K562 (cell line): ENCODE data around the gene GPR4. TPM values are rescaled to one million over a fixed set of nuclear protein-coding genes. Genes with fewer than 3 reads are reported as not detected.

Source experiments
- ATAC-seq: fragments of 200-7000 bp; cut with Tn5 transposase; 3 replicates; pipeline ENCODE4 v1.9.1; 2020; ENCODE audit warnings: moderate library complexity
- BruUV-seq: library from RNA; stranded (reverse); fragments of 400-500 nt; replicated peaks from 2 replicates; lab custom pipeline; 2021; lab: Mats Ljungman, UMichigan
- CTCF ChIA-PET: fragments of 300-600 bp; formaldehyde crosslinking; extraction: SDS; loops from one replicate; lab custom pipeline; 2021; ENCODE audit warnings: low intra/inter-chr PET ratio; lab: Yijun Ruan, JAX
- POLR2A ChIA-PET: fragments of 300-600, 350-650 bp; sonication (Branson Sonifier 250); formaldehyde crosslinking; extraction: SDS; loops from one replicate; lab custom pipeline; 2021; ENCODE audit warnings: antibody characterized with exemption, inconsistent platforms; lab: Yijun Ruan, JAX
- DNase-seq, 4 experiments: peaks; one replicate each; pipeline versions ENCODE4 v3.0.0 to v3.0.0-alpha.2; 2011 to 2018; ENCODE audit warnings: low spot score in 3 of 4, mixed read lengths in 3 of 4; ENCODE audit errors: extremely low read depth in 1 of 4
- FAIRE-seq: peaks from 2 replicates; lab custom pipeline; 2011; peaks lifted over from hg19 to GRCh38; lab: Jason Lieb, UNC
- H2AFZ ChIP-seq: 2 replicates; pipeline ENCODE4 v1.6.0; 2011; ENCODE audit warnings: low read depth, low read length, control low read depth, inconsistent platforms
- H3K27ac ChIP-seq: fragments of 200-600 bp; 3 replicates; pipeline ENCODE4 v1.8.0; 2011; ENCODE audit warnings: low read depth, mild to moderate bottlenecking, control low read depth, inconsistent platforms, low read length, moderate library complexity, mixed read lengths; ENCODE audit errors: extremely low read depth
- H3K27me3 ChIP-seq, 2 experiments: fragments of 300-600 bp in 1 of 2; 2 replicates in 1 of 2; 3 replicates in 1 of 2; pipeline versions ENCODE4 v1.6.0 to v1.8.0; 2011; ENCODE audit warnings: inconsistent platforms in 2 of 2, low read length in 2 of 2, mild to moderate bottlenecking in 1 of 2, mixed read lengths in 1 of 2, moderate library complexity in 1 of 2; ENCODE audit not compliant: control insufficient read depth in 2 of 2, insufficient read depth in 2 of 2
- H3K36me3 ChIP-seq: fragments of 300-600 bp; 3 replicates; pipeline ENCODE4 v1.8.0; 2011; ENCODE audit warnings: mild to moderate bottlenecking, low read length, inconsistent platforms; ENCODE audit not compliant: control insufficient read depth, insufficient read depth
- H3K4me1 ChIP-seq, 2 experiments: fragments of 200-600 bp in 1 of 2; replicated peaks in 1 of 2; 2 replicates in 1 of 2; 3 replicates in 1 of 2; pipeline versions ENCODE4 v1.5.1 to v1.8.0; 2011; ENCODE audit warnings: inconsistent platforms in 2 of 2, low read length in 2 of 2, mild to moderate bottlenecking in 1 of 2, mixed read lengths in 1 of 2, moderate library complexity in 1 of 2; ENCODE audit not compliant: control insufficient read depth in 2 of 2, insufficient read depth in 2 of 2
- H3K4me2 ChIP-seq: 2 replicates; pipeline ENCODE4 v1.6.1; 2011; ENCODE audit warnings: low read length, control low read depth, inconsistent platforms, mixed read lengths; ENCODE audit not compliant: insufficient read depth
- H3K4me3 ChIP-seq: fragments of 200-600 bp; sonication (generic), shearing (Covaris generic); 2 replicates; pipeline ENCODE4 v1.5.1; 2016; ENCODE audit warnings: control low read depth, inconsistent platforms
- H3K79me2 ChIP-seq: fragments of 200-600 bp; 3 replicates; pipeline ENCODE4 v1.8.0; 2011; ENCODE audit warnings: low read length, inconsistent platforms; ENCODE audit not compliant: control insufficient read depth, insufficient read depth
- H3K9ac ChIP-seq, 2 experiments: 2 replicates each; pipeline versions ENCODE4 v1.6.0 to v1.6.1; 2011; ENCODE audit warnings: low read depth in 2 of 2, low read length in 2 of 2, control low read depth in 1 of 2, inconsistent platforms in 1 of 2, mild to moderate bottlenecking in 1 of 2, mixed read lengths in 1 of 2; ENCODE audit not compliant: insufficient read depth in 1 of 2
- H3K9me1 ChIP-seq: one replicate; pipeline ENCODE4 v1.6.0; 2011; ENCODE audit warnings: inconsistent platforms, mild to moderate bottlenecking, low read length, moderate library complexity; ENCODE audit not compliant: control insufficient read depth, insufficient read depth
- H3K9me3 ChIP-seq: replicated peaks from 2 replicates; pipeline ENCODE4 v1.5.1; 2011; ENCODE audit warnings: low read depth, low read length, inconsistent platforms; ENCODE audit not compliant: control insufficient read depth, insufficient read depth
- H4K20me1 ChIP-seq: replicated peaks from 2 replicates; pipeline ENCODE4 v1.6.1; 2011; ENCODE audit warnings: low read length, inconsistent platforms, mixed read lengths; ENCODE audit not compliant: control insufficient read depth, insufficient read depth
- ADNP ChIP-seq: fragments of 200-800 bp; sonication (Bioruptor generic); IDR thresholded peaks from 2 replicates; pipeline ENCODE4 v1.6.1; 2016; ENCODE audit warnings: missing genetic modification characterization, missing compliant biosample characterization
- BCOR ChIP-seq: fragments of 450-650 bp; IDR thresholded peaks from 2 replicates; pipeline ENCODE4 v1.6.1; 2016
- CBX1 ChIP-seq: sonication (generic); IDR thresholded peaks from 2 replicates; pipeline ENCODE4 v1.6.1; 2016; ENCODE audit warnings: antibody characterized with exemption, low read depth, mild to moderate bottlenecking
- E2F6 ChIP-seq, 2 experiments: IDR thresholded peaks; 2 replicates each; pipeline ENCODE4 v1.6.1; 2011; ENCODE audit warnings: borderline replicate concordance in 1 of 2, control low read depth in 1 of 2, low read depth in 1 of 2, low read length in 1 of 2, mild to moderate bottlenecking in 1 of 2, mixed read lengths in 1 of 2, moderate library complexity in 1 of 2; ENCODE audit not compliant: insufficient read depth in 1 of 2, insufficient read length in 1 of 2, poor library complexity in 1 of 2, severe bottlenecking in 1 of 2; ENCODE audit errors: extremely low read depth in 1 of 2
- HDAC2 ChIP-seq: fragments of 450-650 bp; IDR thresholded peaks from 2 replicates; pipeline ENCODE4 v1.6.1; 2016; ENCODE audit warnings: mild to moderate bottlenecking
- HNRNPLL ChIP-seq: fragments of 200-400 bp; formaldehyde crosslinking; IDR thresholded peaks from 2 replicates; pipeline ENCODE4 v1.6.1; 2017; ENCODE audit warnings: low read length, low read depth, mild to moderate bottlenecking; ENCODE audit not compliant: poor library complexity, severe bottlenecking
- IFI16 ChIP-seq: fragments of 250-450 bp; sonication (Bioruptor Pico); IDR thresholded peaks from 2 replicates; pipeline ENCODE4 v2.1.2; 2022; ENCODE audit warnings: mild to moderate bottlenecking, inconsistent platforms
- KDM1A ChIP-seq, 2 experiments: fragments of 450-650 bp; IDR thresholded peaks; 2 replicates each; pipeline ENCODE4 v1.6.1; 2016; ENCODE audit warnings: mild to moderate bottlenecking in 2 of 2
- MAX ChIP-seq: sonication (generic); formaldehyde crosslinking; IDR thresholded peaks from 2 replicates; pipeline ENCODE4 v1.9.0; 2022; ENCODE audit warnings: mild to moderate bottlenecking, missing genetic modification reagents
- PHB2 ChIP-seq: fragments of 450-650 bp; IDR thresholded peaks from 2 replicates; pipeline ENCODE4 v1.6.1; 2017; ENCODE audit warnings: low read depth
- POLR2A ChIP-seq: fragments of 450-650 bp; conservative IDR thresholded peaks from 2 replicates; pipeline ENCODE4 v1.6.1; 2016
- POLR2H ChIP-seq: IDR thresholded peaks from 2 replicates; pipeline ENCODE4 v1.6.1; 2016; ENCODE audit warnings: missing genetic modification characterization, low read depth, mild to moderate bottlenecking, control low read depth, missing compliant biosample characterization, moderate library complexity
- POU5F1 ChIP-seq: fragments of 150-350 bp; IDR thresholded peaks from 2 replicates; pipeline ENCODE4 v1.6.1; 2014; ENCODE audit warnings: borderline replicate concordance, low read length, low read depth, mild to moderate bottlenecking; ENCODE audit not compliant: partially characterized antibody
- RBM25 ChIP-seq: fragments of 200-400 bp; formaldehyde crosslinking; IDR thresholded peaks from 2 replicates; pipeline ENCODE4 v1.6.1; 2018; ENCODE audit warnings: low read length, low read depth, moderate library complexity; ENCODE audit not compliant: severe bottlenecking
- ZFP36 ChIP-seq: fragments of 150-350 bp; IDR thresholded peaks from 2 replicates; pipeline ENCODE4 v1.6.1; 2018; ENCODE audit warnings: low read length, low read depth; ENCODE audit not compliant: partially characterized antibody
- ZNF140 ChIP-seq: fragments of 250-450 bp; sonication (Bioruptor Pico); IDR thresholded peaks from 2 replicates; pipeline ENCODE4 v1.8.0; 2021; ENCODE audit warnings: moderate library complexity, mild to moderate bottlenecking, inconsistent platforms
- ZNF436 ChIP-seq: fragments of 250-450, 450-650 bp; sonication (Bioruptor Pico); formaldehyde crosslinking; IDR thresholded peaks from 2 replicates; pipeline ENCODE4 v1.7.0; 2020; ENCODE audit warnings: mild to moderate bottlenecking
- ZNF830 ChIP-seq: fragments of 250-450 bp; sonication (Bioruptor Pico); IDR thresholded peaks from 2 replicates; pipeline ENCODE4 v1.5.0; 2021; ENCODE audit warnings: mild to moderate bottlenecking
- WGBS: fragments of 100-300 bp; shearing (Covaris generic); methylation state at CpG from one replicate; pipeline ENCODE4 v1.1.6; 2016; ENCODE audit warnings: low coverage, mixed read lengths; ENCODE audit not compliant: insufficient coverage; ENCODE audit errors: missing lambda C conversion rate; 5-methylcytosine and 5-hydroxymethylcytosine counted together
- in situ Hi-C: fragments of 300-500 bp; cut with MboI; formaldehyde crosslinking; loops from 4 replicates; pipeline ENCODE4 v1.15.0; 2018; ENCODE audit warnings: inconsistent platforms, mixed read lengths
- intact Hi-C: fragments of 100-400 bp; cut with micrococcal nuclease; formaldehyde crosslinking; loops from 2 replicates; pipeline ENCODE4 v1.14.2; 2022
- polyA plus RNA-seq, 8 experiments: library from polyadenylated mRNA; depleted of rRNA in 4 of 8; stranded (reverse) in 5 of 8; unstranded in 3 of 8; fragments of >200 nt; fragmentation: Nextera tagmentation in 2 of 8; fragmentation: Illumina TruSeq in 1 of 8; extraction: Ambion mirVana in 2 of 8; extraction: Trizol in 1 of 8; gene quantifications; 2 replicates each; pipeline versions ENCODE4 v1.2.1 to v1.2.3, GENCODE V29; 2011 to 2014; ENCODE audit warnings: inconsistent platforms in 1 of 8, missing spikeins in 1 of 8
- total RNA-seq, 7 experiments: library from RNA; depleted of rRNA in 6 of 7; stranded (reverse); fragments of >200 nt in 6 of 7; fragmentation: Illumina TruSeq in 2 of 7; extraction: Trizol in 2 of 7; gene quantifications; 2 replicates each; pipeline versions ENCODE4 v1.2.1 to v1.2.3, GENCODE V29; 2011 to 2021; ENCODE audit warnings: low replicate concordance in 1 of 7
- TF ChIP-seq, protein P1 (sequence below): fragments of 450-650 bp; formaldehyde crosslinking; IDR thresholded peaks from 2 replicates; pipeline ENCODE4 v1.4.0; 2022; ENCODE audit warnings: mild to moderate bottlenecking, moderate library complexity

Gene GPR4
- total and polyA plus RNA-seq, 9 of the 15 experiments (the other 6 are each of a cell fraction or from before 2014, with no cell fraction given): 0.03 to 0.09 (median 0.04) TPM; not detected in 5

DNA sequence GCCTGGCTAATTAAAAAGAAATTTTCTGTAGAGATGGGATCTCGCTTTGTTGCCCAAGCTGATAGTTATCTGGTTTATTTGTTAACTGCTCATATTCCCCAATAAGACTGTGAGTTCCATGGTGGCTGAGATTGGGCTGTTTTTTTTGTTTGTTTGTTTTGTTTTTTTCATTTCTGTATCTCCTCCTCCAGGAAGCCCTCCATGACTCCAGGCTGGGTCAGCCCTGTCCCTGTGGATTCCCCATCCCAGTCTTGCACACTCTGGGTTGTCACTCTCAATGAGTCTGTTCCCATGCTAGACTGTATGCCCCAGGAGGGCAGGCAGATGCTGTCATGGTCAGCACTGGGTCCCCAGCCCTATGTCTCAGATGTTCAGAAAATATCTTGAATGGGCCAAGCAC, 34.3 kb upstream of the GPR4 start:
- CTCF ChIA-PET: no interaction called here
- no peak for TF ChIP-seq HDAC2
- TF ChIP-seq E2F6 (IDR thresholded peaks at IDR 0.05; ENCODE audit: borderline replicate concordance in 1 of 2, extremely low read depth in 1 of 2, insufficient read depth in 1 of 2, insufficient read length in 1 of 2, low read depth in 1 of 2, low read length in 1 of 2, poor library complexity in 1 of 2, severe bottlenecking in 1 of 2): no peak
- peak; percentile 88 for TF ChIP-seq BCOR
- TF ChIP-seq ZNF830: no peak
- TF ChIP-seq CBX1: no peak
- TF ChIP-seq ZNF140 (CRISPR knock-in tag): no peak
- TF ChIP-seq ADNP (tag): peak; percentile 27; the same call in 1 of the 2 replicates
- no peak for TF ChIP-seq MAX
- TF ChIP-seq POLR2H: no peak
- no peak for TF ChIP-seq IFI16 (CRISPR knock-in tag)
- no peak for TF ChIP-seq POU5F1
- peak in 1 of 2 experiments; percentile 30; a peak in 1 of 4 replicates for TF ChIP-seq KDM1A (IDR thresholded peaks at IDR 0.05)
- peak; percentile 83 for TF ChIP-seq RBM25
- TF ChIP-seq POLR2A: peak; percentile 29; the same call in 1 of the 2 replicates
- peak; percentile 98 for TF ChIP-seq ZFP36
- TF ChIP-seq PHB2: no peak
- TF ChIP-seq HNRNPLL: no peak
- TF ChIP-seq ZNF436 (CRISPR knock-in tag): peak; percentile 68
- TF ChIP-seq, protein P1, sequence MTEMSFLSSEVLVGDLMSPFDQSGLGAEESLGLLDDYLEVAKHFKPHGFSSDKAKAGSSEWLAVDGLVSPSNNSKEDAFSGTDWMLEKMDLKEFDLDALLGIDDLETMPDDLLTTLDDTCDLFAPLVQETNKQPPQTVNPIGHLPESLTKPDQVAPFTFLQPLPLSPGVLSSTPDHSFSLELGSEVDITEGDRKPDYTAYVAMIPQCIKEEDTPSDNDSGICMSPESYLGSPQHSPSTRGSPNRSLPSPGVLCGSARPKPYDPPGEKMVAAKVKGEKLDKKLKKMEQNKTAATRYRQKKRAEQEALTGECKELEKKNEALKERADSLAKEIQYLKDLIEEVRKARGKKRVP (CRISPR knock-in tag): no peak
- Histone ChIP-seq H3K4me2 (no peak overlapping the region), H3K9me1 (no peaks in the 10 kb centered on the region), H3K9me3 (no peaks in the 10 kb centered on the region), H3K36me3 (peaks cover 9% of the 10 kb centered on the region; the same call in 1 of the 3 replicates), H3K27me3 (no peaks in the 10 kb centered on the region; a peak in 1 of 5 replicates), H4K20me1 (no peaks in the 10 kb centered on the region; the same call in 1 of the 2 replicates), H3K4me1 (peaks cover 29 to 56% of the 10 kb centered on the region in 2 experiments), H2AFZ (no peak overlapping the region), H3K27ac (no peak overlapping the region), H3K9ac (no peak overlapping the region), H3K79me2 (peaks cover 17% of the 10 kb centered on the region), H3K4me3 (no peak overlapping the region)
- intact Hi-C loops (no loop called here), in situ Hi-C loops (no loop called here)
- WGBS: 85% methylated on average over 1 of the region's 1 CpG
- DNase-seq (peak in 1 of 4 experiments; percentile 5), ATAC-seq (no peak), FAIRE-seq (no peak)
- no TSS peak for BruUV-seq
- POLR2A ChIA-PET: interaction anchor here (1.6 kb wide), 1 partner anchor 20 kb away, joined by 4 read pairs; no protein-coding TSS in a partner anchor
